VCaP (cell line): ENCODE results near the gene DDR2.

ENCODE experiments used
- H3K27ac ChIP-seq: fragments of 450-650 bp; 2 replicates; pipeline ENCODE4 v1.5.1; 2017
- TF ChIP-seq, protein P1 (sequence below): fragments of 450-650 bp; conservative IDR thresholded peaks from 2 replicates; pipeline ENCODE4 v1.5.1; 2017; ENCODE audit warnings: mild to moderate bottlenecking, moderate library complexity

The DDR2 gene

DNA sequence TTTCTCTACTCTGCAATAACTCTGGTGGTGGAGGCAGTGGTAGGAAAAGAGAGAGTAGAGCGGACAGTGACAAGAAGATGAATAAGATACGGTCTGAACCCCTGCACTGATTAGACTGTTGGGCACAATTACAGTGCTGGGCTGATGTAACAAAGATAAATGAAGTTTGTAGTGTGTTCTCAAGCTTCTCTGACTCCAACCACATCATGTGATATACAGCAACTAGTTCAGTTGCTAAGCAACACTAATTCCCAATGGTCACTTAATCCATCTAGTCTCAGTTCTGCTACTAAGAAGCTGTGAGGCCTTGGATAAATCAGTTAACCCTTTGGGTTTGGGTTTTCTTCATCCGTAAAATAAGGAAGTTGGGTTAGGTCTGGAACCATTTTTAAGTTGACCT is 17.3 kb downstream of the DDR2 start:
- TF ChIP-seq, protein P1, sequence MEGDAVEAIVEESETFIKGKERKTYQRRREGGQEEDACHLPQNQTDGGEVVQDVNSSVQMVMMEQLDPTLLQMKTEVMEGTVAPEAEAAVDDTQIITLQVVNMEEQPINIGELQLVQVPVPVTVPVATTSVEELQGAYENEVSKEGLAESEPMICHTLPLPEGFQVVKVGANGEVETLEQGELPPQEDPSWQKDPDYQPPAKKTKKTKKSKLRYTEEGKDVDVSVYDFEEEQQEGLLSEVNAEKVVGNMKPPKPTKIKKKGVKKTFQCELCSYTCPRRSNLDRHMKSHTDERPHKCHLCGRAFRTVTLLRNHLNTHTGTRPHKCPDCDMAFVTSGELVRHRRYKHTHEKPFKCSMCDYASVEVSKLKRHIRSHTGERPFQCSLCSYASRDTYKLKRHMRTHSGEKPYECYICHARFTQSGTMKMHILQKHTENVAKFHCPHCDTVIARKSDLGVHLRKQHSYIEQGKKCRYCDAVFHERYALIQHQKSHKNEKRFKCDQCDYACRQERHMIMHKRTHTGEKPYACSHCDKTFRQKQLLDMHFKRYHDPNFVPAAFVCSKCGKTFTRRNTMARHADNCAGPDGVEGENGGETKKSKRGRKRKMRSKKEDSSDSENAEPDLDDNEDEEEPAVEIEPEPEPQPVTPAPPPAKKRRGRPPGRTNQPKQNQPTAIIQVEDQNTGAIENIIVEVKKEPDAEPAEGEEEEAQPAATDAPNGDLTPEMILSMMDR, result no peak
- H3K27ac ChIP-seq, result no peak overlapping the region

DNA sequence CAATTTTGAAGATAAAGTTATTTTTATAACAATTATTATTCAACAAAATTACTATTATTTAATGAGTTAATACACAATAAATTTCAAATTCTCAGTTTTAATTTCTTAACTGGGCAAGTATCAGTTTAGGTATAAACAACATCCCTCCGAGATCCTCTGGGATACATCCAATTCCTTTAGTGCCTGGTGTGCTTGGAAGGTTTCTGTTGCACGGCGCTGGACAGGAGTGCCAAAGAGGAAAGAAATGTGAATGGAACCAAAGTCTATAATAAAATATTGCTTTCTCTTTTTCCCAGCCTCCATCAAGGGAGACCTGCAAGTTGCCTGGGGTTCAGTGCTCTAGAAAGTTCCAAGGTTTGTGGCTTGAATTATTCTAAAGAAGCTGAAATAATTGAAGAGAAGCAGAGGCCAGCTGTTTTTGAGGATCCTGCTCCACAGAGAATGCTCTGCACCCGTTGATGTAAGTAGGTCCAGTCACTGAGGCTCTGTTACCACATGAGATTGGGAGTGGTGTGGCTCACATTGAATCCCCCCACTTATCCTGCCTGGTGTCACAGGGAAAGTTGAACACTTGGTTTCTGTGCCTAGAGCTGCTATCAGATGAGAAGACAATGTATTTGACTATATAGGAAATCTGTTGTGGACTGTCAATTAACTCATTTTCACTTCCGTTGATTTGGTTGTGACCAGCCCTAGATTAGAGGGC is 22.8 kb downstream of the DDR2 start:
- no peak overlapping the region for H3K27ac ChIP-seq
- TF ChIP-seq, protein P1, result no peak

DNA sequence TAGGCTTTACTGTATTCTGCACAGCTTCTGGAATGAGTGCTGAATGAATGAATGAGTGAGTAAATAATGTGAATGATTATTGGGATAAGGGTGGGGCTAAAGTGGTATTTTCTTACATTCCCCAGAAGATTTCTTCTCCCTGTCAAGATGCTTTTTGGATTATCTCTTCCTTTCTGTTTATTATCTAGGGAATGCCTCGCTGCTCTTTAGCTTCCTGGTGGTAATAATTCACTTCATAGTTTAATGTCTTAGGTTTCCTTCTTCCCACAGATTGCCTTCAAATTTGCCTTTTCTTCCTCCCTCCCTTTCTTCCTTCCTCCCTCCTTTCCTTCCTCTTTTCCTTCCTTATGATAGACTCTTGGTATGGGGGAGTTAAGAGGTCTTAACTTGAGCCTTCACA is 24.0 kb downstream of the DDR2 start:
- H3K27ac ChIP-seq, result no peak overlapping the region
- TF ChIP-seq, protein P1, result no peak

GRCh38 chr1:162660574-162660973 is 28.3 kb downstream of the DDR2 start:
- peak overlapping the region; percentile 28; the same call in 1 of the 2 replicates for H3K27ac ChIP-seq

GRCh38 chr1:162661336-162661735 is 29.1 kb downstream of the DDR2 start:
- peak overlapping the region; percentile 28; the same call in 1 of the 2 replicates for H3K27ac ChIP-seq
- TF ChIP-seq, protein P1, result no peak

More at GRCh38 chr1:162660574-162660973, 28.3 kb downstream of the DDR2 start:
- TF ChIP-seq, protein P1, result no peak

DNA sequence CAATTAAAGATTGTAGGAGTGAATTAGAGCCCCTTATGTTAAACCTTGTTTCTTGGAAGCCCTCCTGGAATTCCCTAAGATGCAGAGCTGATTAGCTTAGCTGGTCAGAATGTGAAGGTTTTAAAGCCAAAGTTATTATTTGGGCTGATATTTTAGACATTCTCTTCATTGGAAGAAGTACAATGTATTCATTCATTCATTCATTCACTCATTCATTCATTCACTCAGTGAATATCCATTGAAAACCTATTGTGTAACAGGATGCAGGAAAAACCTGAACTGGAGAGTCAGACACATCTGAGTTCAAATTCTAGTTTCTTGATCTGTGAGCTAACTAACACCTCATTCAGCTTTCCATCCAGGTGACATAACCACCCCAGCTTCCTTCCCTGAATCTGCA is 29.7 kb downstream of the DDR2 start:
- TF ChIP-seq, protein P1, result no peak

DNA sequence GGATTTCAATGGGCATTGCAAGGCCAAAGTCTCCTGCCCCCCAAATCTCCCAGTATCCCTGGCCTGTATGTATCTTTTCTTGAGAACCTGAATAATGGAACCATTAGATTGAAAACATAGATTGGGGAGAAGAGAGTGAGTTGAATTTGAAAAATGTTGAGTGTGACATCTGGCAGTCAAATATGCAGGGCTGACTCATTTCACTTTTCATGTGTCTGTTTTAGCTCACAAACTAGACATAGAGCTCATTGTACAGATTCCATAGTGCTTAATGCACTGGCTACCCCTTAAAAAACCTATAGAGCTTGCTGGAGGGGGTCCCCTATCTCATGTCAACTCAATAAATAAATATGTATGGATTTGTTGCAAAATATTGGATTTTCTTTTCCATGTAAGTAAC is 30.8 kb downstream of the DDR2 start:
- no peak overlapping the region for H3K27ac ChIP-seq
- TF ChIP-seq, protein P1, result no peak

More for the DNA sequence above, 29.7 kb downstream of the DDR2 start:
- H3K27ac ChIP-seq, result no peak overlapping the region
